Measurements from ENCODE around the gene SPATA31E1.
A peak's percentile ranks its signal among the peaks of the same experiment; 100 is the strongest.
"Not testable (repeated sequence)": the region's sequence is repeated elsewhere in the genome, so short reads cannot be mapped to it uniquely, and the experiment has no call there.

The SPATA31E1 gene

DNA sequence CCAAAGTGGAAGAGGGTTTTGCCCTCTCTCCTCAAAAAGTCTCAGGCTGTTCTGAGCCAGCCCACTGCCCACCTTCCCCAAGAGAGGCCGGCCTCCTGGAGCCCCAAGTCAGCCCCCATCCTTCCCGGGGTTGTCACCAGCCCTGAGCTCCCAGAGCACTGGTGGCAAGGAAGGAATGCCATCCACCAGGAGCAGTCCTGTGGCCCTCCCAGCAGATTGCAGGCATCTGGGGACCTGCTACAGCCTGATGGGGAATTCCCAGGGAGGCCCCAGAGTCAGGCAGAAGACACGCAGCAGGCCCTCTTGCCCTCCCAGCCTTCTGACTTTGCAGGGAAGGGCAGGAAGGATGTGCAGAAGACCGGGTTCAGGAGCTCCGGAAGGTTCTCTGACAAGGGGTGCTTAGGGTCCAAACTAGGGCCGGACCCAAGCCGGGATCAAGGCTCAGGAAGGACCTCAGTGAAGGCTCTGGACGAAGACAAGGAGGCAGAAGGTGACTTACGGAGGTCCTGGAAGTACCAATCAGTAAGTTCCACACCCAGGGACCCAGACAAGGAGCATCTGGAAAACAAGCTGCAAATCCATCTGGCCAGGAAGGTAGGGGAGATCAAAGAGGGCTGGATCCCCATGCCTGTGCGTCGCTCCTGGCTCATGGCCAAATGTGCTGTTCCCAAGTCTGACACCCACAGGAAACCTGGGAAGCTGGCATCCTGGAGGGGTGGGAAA lies 3.7 kb downstream of the SPATA31E1 start:
- DNase-seq: no peak

DNA sequence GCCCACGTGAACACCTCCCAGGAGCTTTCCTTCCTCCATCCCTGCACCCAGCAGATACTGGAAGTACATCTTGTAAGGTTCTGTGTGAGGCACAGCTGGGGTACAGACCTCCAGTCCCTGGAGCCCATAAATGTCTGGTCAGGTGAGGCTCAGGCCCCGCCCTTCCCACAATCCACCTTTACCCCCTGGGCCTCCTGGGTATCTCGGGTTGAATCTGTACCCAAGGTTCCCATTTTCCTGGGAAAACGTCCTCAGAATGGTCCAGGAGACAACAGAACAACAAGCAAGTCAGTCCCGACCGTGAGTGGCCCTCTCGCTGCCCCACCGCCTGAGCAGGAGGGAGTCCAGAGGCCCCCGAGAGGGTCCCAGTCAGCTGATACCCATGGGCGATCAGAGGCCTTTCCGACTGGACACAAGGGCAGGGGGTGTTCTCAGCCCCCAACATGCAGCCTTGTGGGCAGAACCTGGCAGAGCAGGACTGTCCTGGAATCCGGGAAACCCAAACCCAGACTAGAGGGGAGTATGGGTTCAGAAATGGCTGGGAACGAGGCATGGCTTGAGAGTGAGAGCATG lies 4.3 kb downstream of the SPATA31E1 start:
- DNase-seq: no peak

DNA sequence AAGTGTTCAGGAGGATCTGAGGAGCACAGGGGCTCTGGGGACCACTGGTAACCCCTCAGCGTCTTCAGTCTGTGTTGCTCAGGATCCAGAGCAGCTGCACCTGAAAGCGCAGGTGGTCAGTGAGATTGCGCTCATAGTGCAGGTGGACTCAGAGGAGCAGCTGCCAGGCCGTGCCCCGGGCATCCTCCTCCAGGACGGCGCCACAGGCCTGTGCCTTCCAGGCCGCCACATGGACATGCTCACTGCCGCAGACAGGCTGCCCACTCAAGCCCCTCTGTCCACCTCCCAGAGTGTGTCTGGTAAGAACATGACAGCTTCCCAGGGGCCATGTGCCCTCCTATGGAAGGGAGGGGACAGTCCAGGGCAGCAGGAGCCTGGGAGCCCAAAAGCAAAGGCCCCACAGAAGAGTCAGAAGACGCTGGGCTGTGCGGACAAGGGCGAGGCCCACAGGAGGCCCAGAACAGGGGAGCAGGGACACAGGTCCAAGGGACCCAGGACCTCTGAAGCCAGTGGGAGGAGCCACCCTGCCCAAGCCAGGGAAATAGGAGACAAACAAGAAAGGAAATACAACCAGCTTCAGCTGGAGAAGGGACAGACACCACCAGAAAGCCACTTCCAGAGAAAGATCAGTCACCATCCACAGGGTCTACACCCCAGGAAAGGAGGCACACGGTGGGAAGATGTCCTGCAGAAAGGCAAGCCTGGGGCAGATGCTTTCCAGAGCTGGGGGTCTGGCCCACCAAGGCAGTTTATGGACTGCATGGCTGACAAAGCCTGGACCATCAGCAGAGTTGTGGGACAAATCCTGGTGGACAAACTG lies 5.2 kb downstream of the SPATA31E1 start:
- DNase-seq: no peak

DNA sequence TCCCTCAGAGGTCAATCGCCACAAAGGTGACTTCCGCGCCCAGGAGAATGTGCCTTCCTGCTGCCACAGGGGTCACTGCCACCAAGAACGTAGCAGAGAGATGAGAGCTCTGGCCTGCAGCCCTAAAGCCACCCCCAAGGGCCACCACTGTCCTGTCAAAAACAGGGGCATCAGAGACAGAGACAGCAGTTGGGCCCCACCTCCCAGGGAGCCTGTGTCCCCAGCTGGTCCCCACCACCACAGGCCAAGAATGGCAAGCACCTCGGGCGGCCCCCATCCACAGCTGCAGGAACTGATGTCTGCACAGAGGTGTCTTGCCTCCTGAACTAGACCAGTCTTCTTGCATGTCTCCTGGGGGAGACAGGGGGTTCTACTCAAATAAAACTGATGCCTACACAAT lies 5.8 kb downstream of the SPATA31E1 start:
- no peak for DNase-seq

GRCh38 chr9:87889065-87889881 lies 6.6 kb downstream of the SPATA31E1 start:
- no peak for DNase-seq

DNA sequence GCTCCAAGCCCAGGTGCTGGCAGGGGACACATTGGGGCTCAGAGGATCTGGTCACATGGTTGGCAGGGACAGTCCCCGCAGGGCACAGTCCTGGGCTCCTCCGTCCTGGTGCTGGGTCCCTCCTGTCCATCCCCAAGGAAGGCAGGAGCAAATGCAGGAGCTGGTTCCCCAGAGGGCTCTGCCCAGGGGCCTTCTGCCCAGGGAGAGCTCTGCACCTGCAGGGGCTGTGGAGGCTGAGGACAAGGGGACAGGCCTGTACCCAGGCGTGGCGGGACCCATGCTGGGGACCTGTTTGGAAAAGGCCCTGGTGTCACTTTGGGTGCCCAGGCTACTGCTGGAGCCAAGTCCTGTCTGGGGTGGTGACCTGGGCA lies 7.2 kb downstream of the SPATA31E1 start:
- DNase-seq: no peak

DNA sequence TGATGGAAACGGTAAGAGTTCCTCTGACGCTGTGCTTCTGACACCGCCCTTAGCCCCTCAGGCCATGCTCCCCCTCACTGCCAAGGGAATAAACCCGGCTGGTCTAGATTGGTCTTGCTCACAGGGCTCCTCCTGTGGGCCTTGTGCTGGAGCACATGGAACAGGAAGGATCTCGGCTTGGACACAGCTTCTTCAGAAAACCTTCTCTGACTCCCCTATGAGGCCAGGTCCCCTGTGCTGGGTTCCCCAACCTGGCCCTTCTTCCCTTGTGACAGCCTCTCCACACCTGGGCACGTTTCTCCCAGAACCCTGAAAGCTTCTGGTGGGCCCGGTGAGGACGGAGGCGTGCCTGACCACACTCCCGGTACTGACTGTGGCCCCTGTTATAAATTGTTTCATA lies 8.2 kb downstream of the SPATA31E1 start:
- no peak for DNase-seq

DNA sequence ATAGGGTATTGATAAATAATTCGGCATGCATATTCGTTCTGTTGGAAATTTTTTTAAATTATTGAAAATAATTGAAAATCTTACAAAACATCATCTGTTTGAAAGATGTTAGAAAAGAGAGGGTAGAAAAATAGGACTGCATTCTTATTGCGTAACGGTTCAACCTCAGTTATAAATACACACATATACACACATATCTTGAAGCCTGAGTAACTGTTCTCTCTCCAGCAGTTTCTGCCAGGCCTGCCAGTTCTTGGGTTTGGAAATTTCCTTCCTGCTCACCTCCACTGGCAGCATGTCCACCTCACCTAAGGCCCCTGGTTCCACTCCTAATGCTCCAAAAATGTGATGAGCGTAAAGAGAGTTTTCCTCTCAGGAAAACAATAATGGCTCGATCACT lies 9.1 kb downstream of the SPATA31E1 start:
- no peak for DNase-seq

DNA sequence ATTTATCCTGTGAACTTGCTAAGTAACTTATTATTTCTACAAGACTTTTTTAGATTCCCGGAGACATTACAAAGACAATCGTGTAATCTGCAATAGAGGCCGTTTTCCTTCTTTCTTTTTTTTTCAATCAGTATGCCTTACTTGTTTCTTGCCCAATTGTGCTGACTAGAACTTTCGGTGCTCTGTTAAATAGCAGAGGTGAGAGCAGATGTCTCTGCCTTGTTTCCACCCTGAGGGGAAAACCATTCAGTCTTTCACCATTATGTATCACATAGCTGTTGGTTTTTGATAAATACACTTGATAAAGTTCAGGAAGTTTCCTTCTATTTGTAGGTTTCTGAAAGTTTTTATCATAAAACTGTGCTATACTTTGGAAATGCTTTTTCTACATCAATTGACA lies 10.3 kb downstream of the SPATA31E1 start:
- no peak for DNase-seq

DNA sequence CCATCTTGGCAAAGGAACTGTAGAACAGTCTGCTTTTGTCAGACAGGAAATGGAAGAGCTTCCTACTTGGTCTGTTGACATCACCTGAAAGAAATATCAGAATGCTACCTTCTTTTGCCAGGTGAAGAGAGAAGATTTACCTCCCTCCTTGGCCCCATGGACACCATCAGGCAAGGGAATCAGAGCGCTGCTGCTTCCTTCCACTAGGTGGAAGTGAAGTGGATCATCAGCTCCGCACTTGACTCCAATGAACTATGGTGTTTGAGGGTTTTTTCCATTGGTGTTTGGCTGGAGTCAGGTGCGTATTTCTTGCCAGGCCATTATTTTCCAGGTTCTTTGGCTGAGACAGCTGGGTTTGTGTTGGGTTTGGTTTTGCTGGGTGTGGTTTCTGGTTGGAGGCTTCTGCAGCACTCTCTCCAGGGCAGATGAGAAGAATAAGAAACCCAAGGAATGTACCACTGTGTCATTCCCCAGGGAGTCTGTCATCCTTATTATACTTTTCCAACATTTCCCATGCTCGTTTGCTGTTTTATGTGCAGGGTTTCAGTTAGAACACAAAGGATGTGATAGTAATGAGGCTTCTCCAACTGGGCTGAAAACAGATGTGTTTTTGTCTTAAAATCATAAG lies 12.4 kb downstream of the SPATA31E1 start:
- no peak for DNase-seq

DNA sequence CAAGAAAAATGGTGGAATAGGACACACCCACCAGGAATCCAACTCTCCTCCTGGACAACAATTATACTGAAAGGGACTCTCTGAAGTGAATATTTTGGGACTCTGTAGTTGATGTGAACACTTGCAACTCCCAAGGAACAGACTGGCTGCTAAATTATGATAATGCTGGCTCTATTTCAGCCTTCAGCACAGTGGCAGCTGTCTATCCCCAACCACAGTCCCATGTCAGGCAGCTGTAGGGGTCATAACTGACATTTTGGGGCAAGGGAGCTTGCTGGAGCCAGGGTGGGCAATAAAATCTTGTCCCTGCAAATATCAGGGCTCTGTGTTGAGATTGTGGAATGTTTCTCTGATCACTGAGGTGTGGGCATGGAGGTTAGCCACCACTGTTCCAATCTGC lies 14.2 kb downstream of the SPATA31E1 start:
- DNase-seq: no peak

- no peak for DNase-seq
These were observed 15.5 kb downstream of the SPATA31E1 start for GRCh38 chr9:87898151-87898550.

- DNase-seq: not testable (repeated sequence)
These were observed 19.7 kb downstream of the SPATA31E1 start for GRCh38 chr9:87902371-87902770.

GRCh38 chr9:87909310-87910041 lies 26.8 kb downstream of the SPATA31E1 start:
- no peak for DNase-seq

DNA sequence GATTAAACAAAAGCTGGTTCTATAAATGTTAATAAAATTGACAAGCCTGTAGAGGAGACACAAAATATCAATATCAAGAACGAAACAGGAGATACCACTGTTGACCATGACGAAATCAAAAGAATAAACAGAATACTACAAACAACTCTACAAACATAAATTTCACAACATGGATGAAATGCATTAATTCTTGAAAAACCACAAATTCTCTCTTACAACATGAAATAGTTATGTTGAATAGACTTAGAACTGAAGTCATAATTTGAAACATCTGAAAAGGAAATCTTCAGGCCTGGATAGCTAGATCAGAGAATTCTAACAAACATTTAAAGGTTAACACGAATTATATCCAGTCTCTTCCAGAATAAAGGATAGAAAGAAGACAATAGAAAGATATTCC lies 28.1 kb downstream of the SPATA31E1 start:
- DNase-seq: no peak

DNA sequence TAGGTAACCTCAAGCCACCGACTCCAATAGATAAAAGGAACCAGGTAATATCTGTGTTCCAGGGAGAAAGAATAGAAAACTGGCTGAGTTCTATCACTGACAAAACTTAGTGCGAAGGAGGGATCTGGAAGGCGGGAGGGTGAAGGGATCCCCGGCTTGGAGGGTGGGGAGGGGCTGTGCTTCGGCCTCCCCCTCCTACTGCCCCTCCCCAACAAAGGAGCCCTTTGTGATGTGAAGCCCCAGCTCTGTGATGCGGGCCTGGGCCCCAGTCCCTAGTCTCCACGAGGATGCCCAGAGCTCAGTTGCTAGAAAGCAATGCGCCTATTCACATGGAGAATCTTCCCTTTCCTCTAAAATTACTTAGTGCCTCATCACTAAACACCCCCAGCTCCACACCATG lies 35.0 kb downstream of the SPATA31E1 start, which contains the start of gene SPATA31C1:
Gene SPATA31C1, plus strand, starts transcription at position 301 of the 400 bp plus-strand sequence.
- not testable (repeated sequence) for DNase-seq

- DNase-seq: not testable (repeated sequence)
These were observed 36.3 kb downstream of the SPATA31E1 start for GRCh38 chr9:87919013-87919412.

DNA sequence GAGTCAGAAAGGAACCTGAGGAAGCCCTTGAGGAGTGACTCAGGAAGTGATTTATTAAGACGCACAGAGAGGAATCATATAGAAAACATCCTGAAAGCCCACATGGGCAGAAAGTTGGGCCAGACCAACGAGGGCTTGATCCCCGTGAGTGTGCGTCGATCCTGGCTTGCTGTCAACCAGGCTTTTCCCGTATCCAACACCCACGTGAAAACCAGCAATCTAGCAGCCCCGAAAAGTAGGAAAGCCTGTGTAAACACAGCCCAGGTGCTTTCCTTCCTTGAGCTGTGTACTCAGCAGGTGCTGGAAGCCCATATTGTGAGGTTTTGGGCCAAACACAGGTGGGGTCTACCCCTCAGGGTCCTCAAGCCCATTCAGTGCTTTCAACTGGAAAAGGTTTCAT lies 38.9 kb downstream of the SPATA31E1 start:
- not testable (repeated sequence) for DNase-seq

GRCh38 chr9:87923012-87923411 lies 40.3 kb downstream of the SPATA31E1 start:
- peak; percentile 18 for DNase-seq

DNA sequence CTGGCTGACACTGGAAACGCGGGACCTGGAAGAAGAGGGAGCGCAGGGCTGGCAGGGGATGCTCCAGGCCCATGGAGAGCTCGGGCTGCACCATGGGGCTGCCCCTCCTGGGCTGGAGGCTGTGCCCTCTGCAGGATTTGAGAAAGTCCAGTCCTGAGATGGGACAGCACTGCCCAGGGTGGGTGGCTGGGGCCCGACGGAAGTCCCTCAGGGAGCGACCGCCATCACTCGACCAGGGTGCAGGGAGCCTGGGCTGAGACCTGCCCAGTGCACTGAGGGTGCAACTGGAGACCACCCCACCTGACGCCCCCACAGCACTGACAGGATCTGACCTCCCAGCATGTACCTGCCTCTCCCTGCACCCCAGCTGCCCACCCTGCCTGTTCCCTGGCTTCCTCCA lies 42.2 kb downstream of the SPATA31E1 start:
- DNase-seq: not testable (repeated sequence)

GRCh38 chr9:87929152-87929551 lies 46.5 kb downstream of the SPATA31E1 start:
- DNase-seq: not testable (repeated sequence)

GRCh38 chr9:87934444-87934843 lies 51.8 kb downstream of the SPATA31E1 start:
- DNase-seq: not testable (repeated sequence)

All from CD4-positive, alpha-beta T cell treated with Interleukin-21 for 1 hour (primary cell).